ENCODE results near the gene POLR3A. TPM values are rescaled to one million over a fixed set of nuclear protein-coding genes. Genes with fewer than 3 reads are reported as not detected.

POLR3A gene
- polyA plus RNA-seq, 1 donor from 2014 or later = 15.6 TPM

DNA sequence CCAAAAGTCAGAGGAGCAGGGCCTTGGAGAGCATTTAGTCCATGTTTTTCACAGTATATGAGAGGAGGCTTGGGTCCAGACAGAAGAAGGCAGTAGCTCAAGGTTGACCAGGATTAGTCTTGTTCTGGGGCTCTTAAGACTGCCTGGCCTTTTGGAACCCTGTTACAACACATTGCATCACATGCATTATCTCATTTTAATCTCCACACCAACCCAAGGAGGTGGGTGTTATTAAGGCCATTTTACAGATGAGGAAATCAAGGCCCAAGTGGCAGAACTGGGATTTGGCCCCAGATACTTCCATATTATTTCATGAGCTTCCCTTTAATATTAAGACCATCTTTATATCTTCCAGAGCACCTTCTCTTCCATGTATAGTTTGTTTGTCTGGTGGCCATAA, 43.2 kb upstream of the POLR3A start:
- no peak overlapping the region for H3K9ac ChIP-seq (ENCODE audit: low read length)
- H3K4me3 ChIP-seq (ENCODE audit: low read length) = no peak overlapping the region
- H3K9me2 ChIP-seq (ENCODE audit: insufficient read depth, low read length) = no peaks in the 10 kb centered on the region
- H2AFZ ChIP-seq (ENCODE audit: low read depth, low read length) = no peak overlapping the region
- H3K27ac ChIP-seq (ENCODE audit: low read length) = no peak overlapping the region
- H3K36me3 ChIP-seq (ENCODE audit: insufficient read depth, low read length) = no peaks in the 10 kb centered on the region
- TF ChIP-seq EP300 (conservative IDR thresholded peaks at IDR 0.05; ENCODE audit: poor library complexity, severe bottlenecking) (no peak), TAF1 (IDR thresholded peaks at IDR 0.05; ENCODE audit: low read depth) (no peak), MXI1 (conservative IDR thresholded peaks at IDR 0.05; ENCODE audit: poor library complexity, severe bottlenecking) (no peak)
- H4K20me1 ChIP-seq (ENCODE audit: insufficient read depth) = no peaks in the 10 kb centered on the region
- no peak overlapping the region for H3K4me2 ChIP-seq (ENCODE audit: low read length)
- H3K27me3 ChIP-seq (ENCODE audit: insufficient read depth, low read depth, low read length) = no peaks in the 10 kb centered on the region
- no peaks in the 10 kb centered on the region for H3K9me3 ChIP-seq (ENCODE audit: low read length)
- no peaks in the 10 kb centered on the region for H3K79me2 ChIP-seq (replicated peaks; ENCODE audit: insufficient read depth, low read length)
- no peaks in the 10 kb centered on the region for H3F3A ChIP-seq (ENCODE audit: insufficient read depth, low read length, poor library complexity, severe bottlenecking)

DNA sequence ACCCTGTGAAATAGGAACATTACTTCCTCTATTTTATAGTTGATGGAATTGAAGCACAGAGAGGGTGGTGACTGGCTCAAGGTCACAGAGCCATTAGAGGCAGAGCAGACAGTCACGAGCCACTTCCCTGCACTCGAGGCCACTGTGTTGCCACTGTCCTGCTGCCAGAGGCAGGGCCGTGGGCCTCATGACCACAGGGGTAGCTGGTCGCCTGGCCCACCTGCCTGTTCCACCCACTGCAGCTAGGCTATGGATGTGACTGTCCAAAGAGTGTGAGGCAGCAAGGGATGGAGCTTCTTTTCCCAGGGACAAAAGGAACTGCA, 42.5 kb upstream of the POLR3A start:
- TF ChIP-seq RAD21 (conservative IDR thresholded peaks at IDR 0.05) = no peak
- no peak for TF ChIP-seq MXI1 (conservative IDR thresholded peaks at IDR 0.05; ENCODE audit: poor library complexity, severe bottlenecking)
- no peak for TF ChIP-seq POLR2AphosphoS5 (IDR thresholded peaks at IDR 0.05)
- TF ChIP-seq, protein P1, sequence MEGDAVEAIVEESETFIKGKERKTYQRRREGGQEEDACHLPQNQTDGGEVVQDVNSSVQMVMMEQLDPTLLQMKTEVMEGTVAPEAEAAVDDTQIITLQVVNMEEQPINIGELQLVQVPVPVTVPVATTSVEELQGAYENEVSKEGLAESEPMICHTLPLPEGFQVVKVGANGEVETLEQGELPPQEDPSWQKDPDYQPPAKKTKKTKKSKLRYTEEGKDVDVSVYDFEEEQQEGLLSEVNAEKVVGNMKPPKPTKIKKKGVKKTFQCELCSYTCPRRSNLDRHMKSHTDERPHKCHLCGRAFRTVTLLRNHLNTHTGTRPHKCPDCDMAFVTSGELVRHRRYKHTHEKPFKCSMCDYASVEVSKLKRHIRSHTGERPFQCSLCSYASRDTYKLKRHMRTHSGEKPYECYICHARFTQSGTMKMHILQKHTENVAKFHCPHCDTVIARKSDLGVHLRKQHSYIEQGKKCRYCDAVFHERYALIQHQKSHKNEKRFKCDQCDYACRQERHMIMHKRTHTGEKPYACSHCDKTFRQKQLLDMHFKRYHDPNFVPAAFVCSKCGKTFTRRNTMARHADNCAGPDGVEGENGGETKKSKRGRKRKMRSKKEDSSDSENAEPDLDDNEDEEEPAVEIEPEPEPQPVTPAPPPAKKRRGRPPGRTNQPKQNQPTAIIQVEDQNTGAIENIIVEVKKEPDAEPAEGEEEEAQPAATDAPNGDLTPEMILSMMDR (IDR thresholded peaks at IDR 0.05; ENCODE audit: poor library complexity, severe bottlenecking) = no peak
- no peak for TF ChIP-seq SMC3 (conservative IDR thresholded peaks at IDR 0.05; ENCODE audit: poor library complexity)
- TF ChIP-seq, protein P2, sequence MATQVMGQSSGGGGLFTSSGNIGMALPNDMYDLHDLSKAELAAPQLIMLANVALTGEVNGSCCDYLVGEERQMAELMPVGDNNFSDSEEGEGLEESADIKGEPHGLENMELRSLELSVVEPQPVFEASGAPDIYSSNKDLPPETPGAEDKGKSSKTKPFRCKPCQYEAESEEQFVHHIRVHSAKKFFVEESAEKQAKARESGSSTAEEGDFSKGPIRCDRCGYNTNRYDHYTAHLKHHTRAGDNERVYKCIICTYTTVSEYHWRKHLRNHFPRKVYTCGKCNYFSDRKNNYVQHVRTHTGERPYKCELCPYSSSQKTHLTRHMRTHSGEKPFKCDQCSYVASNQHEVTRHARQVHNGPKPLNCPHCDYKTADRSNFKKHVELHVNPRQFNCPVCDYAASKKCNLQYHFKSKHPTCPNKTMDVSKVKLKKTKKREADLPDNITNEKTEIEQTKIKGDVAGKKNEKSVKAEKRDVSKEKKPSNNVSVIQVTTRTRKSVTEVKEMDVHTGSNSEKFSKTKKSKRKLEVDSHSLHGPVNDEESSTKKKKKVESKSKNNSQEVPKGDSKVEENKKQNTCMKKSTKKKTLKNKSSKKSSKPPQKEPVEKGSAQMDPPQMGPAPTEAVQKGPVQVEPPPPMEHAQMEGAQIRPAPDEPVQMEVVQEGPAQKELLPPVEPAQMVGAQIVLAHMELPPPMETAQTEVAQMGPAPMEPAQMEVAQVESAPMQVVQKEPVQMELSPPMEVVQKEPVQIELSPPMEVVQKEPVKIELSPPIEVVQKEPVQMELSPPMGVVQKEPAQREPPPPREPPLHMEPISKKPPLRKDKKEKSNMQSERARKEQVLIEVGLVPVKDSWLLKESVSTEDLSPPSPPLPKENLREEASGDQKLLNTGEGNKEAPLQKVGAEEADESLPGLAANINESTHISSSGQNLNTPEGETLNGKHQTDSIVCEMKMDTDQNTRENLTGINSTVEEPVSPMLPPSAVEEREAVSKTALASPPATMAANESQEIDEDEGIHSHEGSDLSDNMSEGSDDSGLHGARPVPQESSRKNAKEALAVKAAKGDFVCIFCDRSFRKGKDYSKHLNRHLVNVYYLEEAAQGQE (IDR thresholded peaks at IDR 0.05; ENCODE audit: borderline replicate concordance) = no peak
- no peak for TF ChIP-seq EP300 (conservative IDR thresholded peaks at IDR 0.05; ENCODE audit: poor library complexity, severe bottlenecking)
- no peak for TF ChIP-seq EZH2 (IDR thresholded peaks at IDR 0.05; ENCODE audit: borderline replicate concordance, insufficient read depth, low read length, poor library complexity, severe bottlenecking)
- TF ChIP-seq TAF1 (IDR thresholded peaks at IDR 0.05; ENCODE audit: low read depth) = no peak
- Histone ChIP-seq H3K9me2 (ENCODE audit: insufficient read depth, low read length) (no peaks in the 10 kb centered on the region), H3K9me3 (ENCODE audit: low read length) (no peaks in the 10 kb centered on the region), H3K9ac (ENCODE audit: low read length) (no peak overlapping the region), H3F3A (ENCODE audit: insufficient read depth, low read length, poor library complexity, severe bottlenecking) (no peaks in the 10 kb centered on the region), H3K4me2 (ENCODE audit: low read length) (no peak overlapping the region), H3K79me2 (replicated peaks; ENCODE audit: insufficient read depth, low read length) (no peaks in the 10 kb centered on the region), H4K20me1 (ENCODE audit: insufficient read depth) (no peaks in the 10 kb centered on the region), H3K36me3 (ENCODE audit: insufficient read depth, low read length) (no peaks in the 10 kb centered on the region), H3K4me3 (ENCODE audit: low read length) (no peak overlapping the region), H2AFZ (ENCODE audit: low read depth, low read length) (no peak overlapping the region), H3K27ac (ENCODE audit: low read length) (no peak overlapping the region), H3K27me3 (ENCODE audit: insufficient read depth, low read depth, low read length) (no peaks in the 10 kb centered on the region)

Data from neural cell (in vitro differentiated cells).